ENCODE data around the gene THAP8.

The THAP8 gene

DNA sequence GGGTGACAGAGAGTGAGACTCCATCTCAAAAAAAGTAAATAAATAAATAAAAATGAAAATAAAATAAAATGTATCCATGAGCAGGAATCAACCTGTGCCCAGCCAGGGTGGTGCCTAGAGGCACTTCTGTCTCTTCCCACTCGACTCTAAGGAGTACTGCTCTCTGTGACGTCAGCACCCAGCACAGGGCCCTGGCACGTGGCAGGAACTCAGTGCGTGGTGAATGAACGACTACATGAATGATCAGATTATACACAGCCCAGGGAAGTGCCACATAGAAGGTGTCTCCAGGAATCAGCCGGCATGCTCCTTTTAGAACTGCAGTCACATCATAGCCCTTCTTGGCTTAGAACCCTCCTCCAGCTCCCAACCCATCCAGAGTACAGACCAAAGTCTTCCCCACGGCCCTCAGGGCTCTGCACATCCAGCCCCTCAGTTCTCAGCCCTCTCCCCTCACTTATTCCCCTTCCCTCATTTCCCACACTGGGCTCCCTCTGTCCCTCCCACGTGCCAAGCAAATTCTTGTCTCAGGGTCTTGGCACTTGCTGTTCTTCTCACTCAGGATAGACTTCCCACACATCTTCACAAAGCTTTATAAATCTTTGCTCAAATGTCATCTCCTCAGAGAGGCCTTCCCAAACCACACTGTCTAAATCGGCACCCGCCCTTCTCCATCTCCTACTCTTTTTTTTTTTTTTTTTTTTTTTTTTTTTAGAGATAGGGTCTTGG lies 25.6 kb downstream of the THAP8 start:
- DNase-seq, result no peak

DNA sequence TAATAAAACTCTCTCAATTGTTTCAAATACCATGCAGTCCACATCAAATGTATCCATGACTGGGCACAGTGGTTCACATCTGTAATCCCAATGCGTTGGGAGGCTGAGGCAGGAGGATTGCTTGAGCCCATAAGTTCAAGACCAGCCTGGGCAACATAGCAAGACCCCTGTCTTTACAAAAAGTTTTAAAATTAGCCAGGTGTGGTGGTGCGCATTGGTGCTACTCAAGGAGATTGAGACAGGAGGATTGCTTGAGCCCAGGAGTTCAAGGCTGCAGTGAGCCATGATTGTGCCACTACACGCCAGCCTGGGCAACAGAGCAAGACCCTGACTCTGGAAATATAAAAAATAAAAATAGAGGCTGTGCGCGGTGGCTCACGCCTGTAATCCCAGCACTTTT lies 26.4 kb downstream of the THAP8 start:
- DNase-seq, result no peak

DNA sequence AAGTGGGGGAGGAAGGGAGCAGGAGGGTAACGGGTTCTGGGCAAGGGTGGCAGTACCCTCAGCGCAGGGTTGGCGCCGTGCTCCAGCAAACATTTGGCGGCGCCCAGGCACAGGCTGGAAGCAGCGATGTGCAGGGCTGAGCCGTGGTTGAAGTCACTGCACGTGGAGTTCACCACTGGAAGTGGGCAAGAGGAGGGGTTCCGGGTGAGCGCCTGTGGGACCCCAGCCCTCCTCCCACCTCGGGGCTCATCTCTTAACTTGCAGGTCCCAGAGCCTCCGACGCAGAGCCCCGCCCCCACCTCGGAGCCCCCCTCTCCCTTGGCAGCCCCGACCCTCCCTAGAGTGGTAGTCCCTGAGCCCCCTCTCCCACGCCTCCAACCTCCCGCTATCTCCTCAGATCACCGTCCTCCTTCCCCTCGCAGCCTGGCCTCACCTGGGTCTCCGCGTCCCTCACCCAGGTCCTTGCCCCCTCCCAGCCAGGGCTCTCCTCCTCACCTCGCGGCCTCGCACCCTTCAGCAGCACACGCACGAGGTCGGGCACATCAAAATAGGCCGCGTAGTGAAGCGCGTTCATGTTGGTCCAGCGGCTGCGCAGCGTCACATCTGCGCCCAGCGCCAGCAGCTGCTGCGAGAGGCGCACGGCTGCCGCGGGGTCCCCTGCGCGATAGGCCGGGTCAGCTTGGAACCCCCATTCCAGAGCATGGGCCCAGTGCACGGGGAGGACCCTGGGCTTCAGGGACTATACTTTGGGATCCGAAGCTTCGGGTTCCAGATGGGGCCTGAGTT lies 27.8 kb downstream of the THAP8 start:
- DNase-seq, result no peak

DNA sequence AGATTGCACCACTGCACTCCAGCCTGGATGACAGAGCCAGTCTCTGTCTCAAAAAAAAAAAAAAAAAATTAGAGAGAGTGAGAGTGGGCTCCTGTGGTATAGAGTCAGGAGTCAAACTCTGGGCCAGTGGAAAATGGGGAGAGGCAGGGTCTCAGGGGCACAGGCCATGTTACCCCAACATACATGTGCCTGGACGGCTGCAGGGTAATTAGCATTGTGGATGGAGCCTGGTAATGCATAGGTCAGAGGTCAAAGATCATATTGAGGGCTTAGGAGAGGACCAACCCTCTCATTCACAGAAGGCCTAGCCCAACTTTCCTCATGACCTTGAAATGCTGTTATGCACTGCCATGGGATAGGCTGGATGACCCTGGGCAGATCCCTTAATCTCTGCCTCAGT lies 28.5 kb downstream of the THAP8 start:
- no peak for DNase-seq

DNA sequence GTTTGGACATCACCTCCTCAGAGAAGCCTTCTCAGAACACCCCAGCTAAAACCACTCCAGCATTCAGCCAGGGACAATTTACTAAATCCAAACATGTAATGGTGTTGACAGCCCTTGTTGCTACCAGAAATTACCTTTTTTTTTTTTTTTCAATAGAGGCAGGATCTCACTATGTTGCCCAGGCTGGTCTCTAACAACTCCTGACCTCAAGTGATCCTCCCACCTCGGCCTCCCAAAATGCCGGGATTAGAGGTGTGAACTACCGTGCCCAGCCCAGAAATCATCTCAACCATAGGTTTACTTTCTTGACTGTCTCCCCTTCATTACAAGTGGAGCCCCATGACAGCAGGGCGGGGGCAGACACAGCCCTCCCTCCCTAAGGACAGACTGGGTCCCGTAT lies 30.7 kb downstream of the THAP8 start:
- DNase-seq, result no peak

- no peak for DNase-seq
Observed at GRCh38 chr19:36019061-36019670, 34.9 kb downstream of the THAP8 start.

DNA sequence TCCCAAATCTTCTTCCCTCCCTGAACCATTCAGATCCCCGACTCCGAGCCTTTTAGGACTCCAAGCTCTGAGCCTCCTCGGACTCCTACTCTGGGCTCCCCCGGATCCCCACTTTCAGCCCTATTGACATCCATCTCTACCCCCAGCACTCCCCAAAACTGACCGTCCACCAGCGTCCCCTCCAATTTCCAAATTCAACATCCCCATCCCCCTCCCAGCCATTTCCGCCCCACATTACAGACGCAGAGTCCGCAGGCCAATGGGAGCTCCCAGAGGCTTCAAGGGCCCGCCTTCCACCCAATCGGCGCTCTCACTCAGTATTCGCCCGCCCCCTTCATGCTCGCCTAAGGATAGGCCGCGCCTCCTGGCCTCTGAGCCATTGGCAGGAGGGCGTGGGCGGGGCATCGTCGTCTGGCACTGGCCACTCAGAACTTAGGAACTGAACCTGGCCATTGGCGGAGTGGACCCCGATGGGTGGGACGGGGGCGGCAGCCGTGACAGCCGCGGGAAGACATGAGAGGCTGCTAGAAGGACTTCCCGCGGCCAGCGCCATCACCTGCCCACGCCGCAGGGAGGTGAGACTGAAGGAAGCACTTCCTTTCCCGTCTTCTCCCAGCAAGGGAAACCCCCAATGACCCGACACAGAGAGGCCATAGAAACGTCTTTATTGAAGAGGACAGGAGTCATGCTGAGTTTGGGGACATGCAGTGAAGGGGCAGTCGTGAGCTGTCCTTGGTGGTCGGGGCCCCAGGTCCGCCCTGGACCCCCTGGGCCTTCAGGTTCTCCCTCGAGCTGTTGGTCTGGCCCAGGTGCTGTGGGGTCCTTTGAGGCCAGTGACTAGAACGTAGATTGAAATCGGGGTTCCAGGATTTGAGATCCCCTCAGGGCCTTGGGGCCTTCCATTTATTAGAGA lies 39.8 kb downstream of the THAP8 start, which contains the start of gene ALKBH6:
ALKBH6 (minus strand) TSS at position 202 of the 913 bp plus-strand sequence. CDS start 816 bp downstream, outside the sequence.
- DNase-seq, result peak; percentile 100

- DNase-seq, result no peak
Observed at GRCh38 chr19:36013280-36014011, 40.6 kb downstream of the THAP8 start.

GRCh38 chr19:36010402-36010801 lies 43.7 kb downstream of the THAP8 start:
- no peak for DNase-seq

DNA sequence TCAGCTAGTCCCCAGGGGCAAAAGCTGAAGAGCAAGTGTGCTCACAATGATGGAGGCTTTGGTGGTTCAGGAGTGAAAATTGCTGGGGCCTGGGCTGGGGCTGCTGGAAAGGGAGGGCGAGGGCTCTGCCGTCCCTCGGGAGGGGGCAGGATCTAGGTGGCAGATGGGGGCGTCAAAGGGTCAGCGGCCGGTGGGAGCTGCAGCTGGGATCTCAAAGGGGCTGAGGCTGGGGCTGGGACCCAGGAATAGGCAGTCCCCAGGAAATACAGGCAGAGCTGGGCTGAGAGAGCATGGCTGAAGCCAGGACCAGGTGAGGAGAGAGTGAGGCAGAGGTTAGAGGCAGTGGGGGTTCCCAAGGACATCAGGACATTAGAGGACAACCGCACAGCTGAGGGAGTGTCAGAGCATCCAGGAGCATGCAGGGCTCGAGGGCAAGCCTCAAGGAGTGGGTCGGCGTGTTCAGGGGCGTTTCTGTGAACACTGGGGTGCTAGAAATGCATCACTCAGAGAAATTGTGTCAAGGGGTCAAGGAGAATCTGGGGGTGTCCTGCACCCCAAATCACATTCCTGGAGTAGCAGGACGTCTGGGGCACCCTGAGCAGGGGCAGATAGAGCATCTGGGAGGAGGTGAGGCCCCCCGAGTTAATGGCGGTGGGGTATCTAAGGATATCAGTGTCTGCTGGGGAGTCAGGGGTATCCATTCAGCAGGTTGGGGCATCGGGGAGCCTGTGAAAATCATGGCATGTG lies 44.3 kb downstream of the THAP8 start:
- no peak for DNase-seq

DNA sequence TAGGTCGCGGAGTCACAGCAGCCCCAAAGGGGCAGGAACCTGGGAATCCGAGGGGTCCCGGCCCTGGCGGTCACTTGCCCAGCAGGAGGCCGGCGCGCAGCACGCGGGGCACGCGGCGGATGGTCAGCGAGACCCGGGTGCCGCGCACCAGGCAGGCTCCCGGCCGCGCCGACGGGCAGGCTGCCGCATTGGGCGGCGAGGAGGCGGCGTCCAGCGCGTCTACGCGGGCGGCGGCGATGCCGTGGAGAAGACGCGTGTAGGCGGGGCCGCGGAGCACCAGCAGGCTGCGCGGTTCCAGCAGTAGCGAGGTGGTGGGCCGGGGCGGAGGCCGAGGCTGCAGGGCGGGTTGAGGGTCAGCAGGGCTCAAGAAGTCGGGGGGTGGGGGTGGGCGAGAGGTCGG lies 44.9 kb downstream of the THAP8 start:
- DNase-seq, result peak; percentile 56

- no peak for DNase-seq
Observed at GRCh38 chr19:36008336-36008978, 45.6 kb downstream of the THAP8 start, which contains the start of gene SYNE4. Gene SYNE4, minus strand, starts transcription at chr19:36008813. Its CDS starts 132 bp downstream, at chr19:36008681.

GRCh38 chr19:36006955-36007354 lies 47.1 kb downstream of the THAP8 start:
- no peak for DNase-seq

DNA sequence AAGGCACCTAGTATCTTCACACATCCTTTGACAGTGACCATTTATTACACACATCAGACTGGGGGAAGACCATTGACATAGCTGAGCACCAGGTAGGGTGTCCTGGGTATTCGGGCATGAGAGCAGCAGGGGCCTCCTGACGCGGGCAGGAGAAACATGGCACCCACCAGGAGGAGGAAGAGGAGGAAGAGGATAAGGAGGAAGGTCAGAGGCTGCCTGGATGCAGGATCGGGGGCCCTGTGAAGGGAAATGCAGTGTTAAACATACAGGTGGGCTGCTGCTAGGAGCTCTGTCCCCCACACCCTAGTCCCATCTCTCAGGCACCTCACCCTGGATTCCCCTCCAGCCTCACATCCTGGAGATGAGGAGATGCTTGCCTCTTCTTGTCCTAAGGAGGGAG lies 50.8 kb downstream of the THAP8 start:
- no peak for DNase-seq

GRCh38 chr19:36001605-36002004 lies 52.5 kb downstream of the THAP8 start:
- no peak for DNase-seq

DNA sequence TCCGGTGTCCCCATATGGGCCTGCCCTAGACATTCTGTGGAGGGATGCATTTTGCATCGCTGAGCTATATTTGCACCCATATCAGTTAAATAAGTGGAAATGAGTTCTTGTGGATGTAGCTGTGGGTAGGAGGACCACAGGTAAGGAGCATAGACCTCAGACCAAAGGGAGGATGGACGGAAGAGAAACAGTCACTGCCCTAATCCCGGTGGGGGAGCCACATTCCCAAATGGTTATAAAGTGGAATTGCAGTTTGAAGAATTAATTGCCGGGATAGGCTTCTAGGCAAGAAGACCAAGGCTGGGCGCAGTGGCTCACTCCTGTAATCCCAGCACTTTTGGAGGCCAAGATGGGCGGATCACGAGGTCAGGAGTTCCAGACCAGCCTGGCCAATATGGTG lies 57.3 kb downstream of the THAP8 start:
- DNase-seq, result no peak

- DNase-seq, result peak; percentile 98
Observed at GRCh38 chr19:35995048-35995993, 58.8 kb downstream of the THAP8 start, which contains the start of gene SDHAF1. Gene SDHAF1, plus strand, starts transcription at chr19:35995188. Its CDS starts 87 bp downstream, at chr19:35995275.

DNA sequence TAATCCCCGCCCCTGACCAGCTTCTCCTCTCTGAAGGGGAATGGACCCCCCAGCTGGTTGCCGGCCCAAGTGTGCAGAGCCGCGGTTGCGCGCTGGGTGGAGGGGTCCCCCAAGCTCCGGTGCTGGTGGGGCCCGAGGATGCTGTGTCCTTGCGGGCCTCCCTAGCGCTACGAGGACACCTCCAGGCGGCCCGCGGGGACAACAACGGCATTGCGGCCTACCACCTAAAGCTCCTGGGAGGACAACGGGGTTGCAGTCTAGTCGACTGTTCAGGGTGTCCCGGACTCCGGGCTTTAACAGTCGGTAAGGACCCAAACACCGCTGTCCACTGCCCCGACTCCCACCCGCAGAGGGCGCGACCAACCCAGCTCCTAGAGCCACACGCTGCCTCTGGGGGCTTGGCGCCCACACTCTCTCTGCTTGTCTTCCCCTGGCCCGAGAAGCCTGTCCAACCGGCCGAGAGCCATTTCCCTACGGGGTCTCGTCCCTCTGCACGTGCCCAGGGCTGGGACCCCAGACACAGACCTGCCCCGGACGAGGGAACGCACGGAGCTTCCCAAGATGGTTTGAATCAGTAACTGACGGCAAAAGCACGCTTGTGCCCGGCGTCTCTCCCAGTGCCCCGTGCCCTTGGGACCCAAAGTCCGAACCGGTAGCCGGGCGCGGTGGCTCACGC lies 60.0 kb downstream of the THAP8 start:
- no peak for DNase-seq
